Measurements from ENCODE around the gene L1TD1.
"Not testable (repeated sequence)": the region's sequence is repeated elsewhere in the genome, so short reads cannot be mapped to it uniquely, and the experiment has no call there.

The L1TD1 gene, protein sequence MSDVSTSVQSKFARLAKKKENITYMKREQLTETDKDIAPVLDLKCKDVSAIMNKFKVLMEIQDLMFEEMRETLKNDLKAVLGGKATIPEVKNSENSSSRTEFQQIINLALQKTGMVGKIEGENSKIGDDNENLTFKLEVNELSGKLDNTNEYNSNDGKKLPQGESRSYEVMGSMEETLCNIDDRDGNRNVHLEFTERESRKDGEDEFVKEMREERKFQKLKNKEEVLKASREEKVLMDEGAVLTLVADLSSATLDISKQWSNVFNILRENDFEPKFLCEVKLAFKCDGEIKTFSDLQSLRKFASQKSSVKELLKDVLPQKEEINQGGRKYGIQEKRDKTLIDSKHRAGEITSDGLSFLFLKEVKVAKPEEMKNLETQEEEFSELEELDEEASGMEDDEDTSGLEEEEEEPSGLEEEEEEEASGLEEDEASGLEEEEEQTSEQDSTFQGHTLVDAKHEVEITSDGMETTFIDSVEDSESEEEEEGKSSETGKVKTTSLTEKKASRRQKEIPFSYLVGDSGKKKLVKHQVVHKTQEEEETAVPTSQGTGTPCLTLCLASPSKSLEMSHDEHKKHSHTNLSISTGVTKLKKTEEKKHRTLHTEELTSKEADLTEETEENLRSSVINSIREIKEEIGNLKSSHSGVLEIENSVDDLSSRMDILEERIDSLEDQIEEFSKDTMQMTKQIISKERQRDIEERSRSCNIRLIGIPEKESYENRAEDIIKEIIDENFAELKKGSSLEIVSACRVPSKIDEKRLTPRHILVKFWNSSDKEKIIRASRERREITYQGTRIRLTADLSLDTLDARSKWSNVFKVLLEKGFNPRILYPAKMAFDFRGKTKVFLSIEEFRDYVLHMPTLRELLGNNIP

GRCh38 chr1:62194651-62195544 is at the start of gene L1TD1:
L1TD1 (plus strand) TSS chr1:62194849; CDS start chr1:62206629, 11,780 bp downstream.
- Histone ChIP-seq H3K27me3 (ENCODE audit: control insufficient read depth, insufficient read depth, low read length) (peaks cover 15% of the 10 kb centered on the region), H3K4me1 (ENCODE audit: control insufficient read depth, insufficient read depth, low read length) (no peaks in the 10 kb centered on the region), H3K9me3 (ENCODE audit: control insufficient read depth, low read length) (no peaks in the 10 kb centered on the region), H3K36me3 (ENCODE audit: control insufficient read depth, insufficient read depth, low read length) (no peaks in the 10 kb centered on the region), H3K4me3 (ENCODE audit: low read length) (no peak within 1 kb of the TSS), H3K9ac (ENCODE audit: low read length) (no peak within 1 kb of the TSS)

DNA sequence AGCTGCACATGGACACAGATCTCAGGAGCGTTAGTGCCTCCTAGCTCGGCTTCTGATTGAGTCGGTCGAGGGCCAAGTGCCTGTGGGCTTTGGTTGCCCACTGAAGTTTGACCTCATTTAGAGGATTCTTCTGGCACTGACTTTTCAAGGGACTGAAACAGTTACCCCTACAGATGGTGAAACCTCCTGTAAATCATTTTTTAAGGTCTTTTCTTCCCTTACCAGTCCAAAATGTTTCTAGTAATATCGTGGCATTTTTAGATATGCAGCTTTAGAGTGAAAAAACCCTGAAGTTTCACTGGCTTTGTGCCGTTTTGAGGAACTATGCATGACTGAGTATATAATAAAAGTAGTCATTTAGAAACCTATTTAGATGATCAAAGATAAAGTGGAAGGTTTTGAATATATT is 34.7 kb upstream of the L1TD1 start:
- Histone ChIP-seq H3K4me1 (ENCODE audit: control insufficient read depth, insufficient read depth, low read length) (no peaks in the 10 kb centered on the region), H3K9ac (ENCODE audit: low read length) (no peak overlapping the region), H3K27me3 (ENCODE audit: control insufficient read depth, insufficient read depth, low read length) (no peaks in the 10 kb centered on the region), H3K36me3 (ENCODE audit: control insufficient read depth, insufficient read depth, low read length) (peaks cover 4% of the 10 kb centered on the region), H3K9me3 (ENCODE audit: control insufficient read depth, low read length) (no peaks in the 10 kb centered on the region), H3K4me3 (ENCODE audit: low read length) (no peak overlapping the region)

- no peak overlapping the region for H3K9ac ChIP-seq (ENCODE audit: low read length)
- H3K4me1 ChIP-seq (ENCODE audit: control insufficient read depth, insufficient read depth, low read length) = no peaks in the 10 kb centered on the region
- H3K4me3 ChIP-seq (ENCODE audit: low read length) = no peak overlapping the region
- H3K36me3 ChIP-seq (ENCODE audit: control insufficient read depth, insufficient read depth, low read length) = peaks cover 4% of the 10 kb centered on the region
- H3K9me3 ChIP-seq (ENCODE audit: control insufficient read depth, low read length) = no peaks in the 10 kb centered on the region
- H3K27me3 ChIP-seq (ENCODE audit: control insufficient read depth, insufficient read depth, low read length) = no peaks in the 10 kb centered on the region
Observed at GRCh38 chr1:62161711-62162110, 32.9 kb upstream of the L1TD1 start.

DNA sequence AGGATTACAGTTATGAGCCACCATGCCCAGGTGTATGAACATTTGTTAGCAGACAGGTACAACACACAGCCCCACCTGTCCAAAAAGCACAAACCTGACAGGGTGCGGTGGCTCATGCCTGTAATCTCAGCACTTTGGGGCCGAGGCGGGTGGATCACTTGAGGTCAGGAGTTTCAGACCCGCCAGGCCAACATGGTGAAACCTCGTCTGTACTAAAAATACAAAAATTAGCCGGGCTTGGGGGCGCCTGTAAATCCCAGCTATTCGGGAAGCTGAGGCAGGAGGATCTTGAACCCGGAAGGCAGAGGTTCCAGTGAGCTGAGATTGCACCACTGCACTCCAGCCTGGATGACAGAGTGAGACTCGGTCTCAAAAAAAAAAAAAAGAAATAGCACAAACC is 24.3 kb upstream of the L1TD1 start:
- H3K27me3 ChIP-seq (ENCODE audit: control insufficient read depth, insufficient read depth, low read length); H3K4me1 ChIP-seq (ENCODE audit: control insufficient read depth, insufficient read depth, low read length); H3K9ac ChIP-seq (ENCODE audit: low read length); H3K9me3 ChIP-seq (ENCODE audit: control insufficient read depth, low read length); H3K4me3 ChIP-seq (ENCODE audit: low read length); H3K36me3 ChIP-seq (ENCODE audit: control insufficient read depth, insufficient read depth, low read length): not testable (repeated sequence)

DNA sequence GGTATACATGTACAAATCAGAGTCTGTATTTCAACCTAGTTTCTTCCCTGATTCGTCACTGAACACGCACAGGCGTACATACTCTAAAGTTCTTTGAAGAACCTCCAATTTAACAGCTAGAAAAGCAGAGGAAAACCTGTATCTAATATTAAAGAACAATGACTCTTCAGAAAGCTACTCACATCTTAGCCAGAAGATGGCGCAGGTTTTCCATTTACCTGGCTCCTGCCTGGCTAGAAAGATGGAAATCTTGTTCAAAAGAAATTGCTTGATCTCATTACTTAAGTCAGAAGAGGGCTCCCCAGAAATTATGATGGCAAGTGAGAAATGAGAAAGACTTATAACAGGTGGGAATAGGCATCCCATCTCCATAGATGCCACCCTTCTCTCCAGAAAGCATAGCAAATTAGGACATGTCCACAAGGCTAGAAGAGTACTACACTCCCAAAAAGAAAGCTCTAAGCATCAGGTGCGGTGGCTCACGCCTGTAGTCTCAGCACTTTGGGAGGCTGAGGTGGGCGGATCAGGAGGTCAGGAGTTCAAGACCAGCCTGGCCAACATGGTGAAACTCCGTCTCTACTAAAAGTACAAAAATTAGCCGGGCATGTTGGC is 19.0 kb upstream of the L1TD1 start:
- H3K36me3 ChIP-seq (ENCODE audit: control insufficient read depth, insufficient read depth, low read length) = no peaks in the 10 kb centered on the region
- no peak overlapping the region for H3K4me3 ChIP-seq (ENCODE audit: low read length)
- peaks cover 11% of the 10 kb centered on the region for H3K4me1 ChIP-seq (ENCODE audit: control insufficient read depth, insufficient read depth, low read length)
- no peaks in the 10 kb centered on the region for H3K27me3 ChIP-seq (ENCODE audit: control insufficient read depth, insufficient read depth, low read length)
- H3K9ac ChIP-seq (ENCODE audit: low read length) = no peak overlapping the region
- H3K9me3 ChIP-seq (ENCODE audit: control insufficient read depth, low read length) = no peaks in the 10 kb centered on the region

DNA sequence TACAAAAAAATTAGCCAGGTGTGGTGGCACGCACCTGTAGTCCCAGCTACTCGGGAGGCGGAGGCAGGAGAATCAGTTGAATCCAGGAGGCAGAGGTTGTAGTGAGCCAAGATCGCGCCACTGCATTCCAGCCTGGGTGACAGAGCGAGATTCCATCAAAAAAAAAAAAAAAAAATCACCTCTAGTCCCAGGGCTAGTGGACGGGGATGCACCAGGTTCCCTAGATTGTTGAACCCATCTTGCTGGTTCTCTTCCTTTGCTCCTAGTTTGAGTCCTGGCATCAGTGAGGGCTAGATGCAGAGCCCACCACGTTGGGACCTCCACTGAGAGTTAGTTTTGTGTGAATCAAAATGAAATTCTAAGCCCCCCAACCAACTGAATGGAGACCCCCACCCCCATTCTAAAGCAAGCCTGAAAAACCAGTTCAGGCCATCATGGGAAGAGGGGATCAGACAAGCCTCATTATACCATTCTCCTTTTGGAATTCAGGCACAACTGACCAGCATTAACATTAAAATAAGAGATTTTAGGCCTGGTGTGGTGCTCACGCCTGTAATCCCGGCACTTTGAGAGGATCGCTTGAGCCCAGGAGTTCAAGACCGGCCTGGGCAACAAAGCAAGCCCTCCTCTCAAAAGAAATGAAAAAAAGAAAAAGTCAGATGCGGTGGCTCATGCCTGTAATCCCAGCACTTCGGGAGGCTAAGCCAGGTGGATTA is 17.9 kb upstream of the L1TD1 start:
- Histone ChIP-seq H3K9ac (ENCODE audit: low read length) (no peak overlapping the region), H3K4me1 (ENCODE audit: control insufficient read depth, insufficient read depth, low read length) (peaks cover 7% of the 10 kb centered on the region), H3K27me3 (ENCODE audit: control insufficient read depth, insufficient read depth, low read length) (no peaks in the 10 kb centered on the region), H3K4me3 (ENCODE audit: low read length) (no peak overlapping the region), H3K9me3 (ENCODE audit: control insufficient read depth, low read length) (no peaks in the 10 kb centered on the region), H3K36me3 (ENCODE audit: control insufficient read depth, insufficient read depth, low read length) (no peaks in the 10 kb centered on the region)

GRCh38 chr1:62177621-62178020 is 17.0 kb upstream of the L1TD1 start:
- Histone ChIP-seq H3K36me3 (ENCODE audit: control insufficient read depth, insufficient read depth, low read length) (no peaks in the 10 kb centered on the region), H3K4me1 (ENCODE audit: control insufficient read depth, insufficient read depth, low read length) (peaks cover 7% of the 10 kb centered on the region), H3K4me3 (ENCODE audit: low read length) (no peak overlapping the region), H3K27me3 (ENCODE audit: control insufficient read depth, insufficient read depth, low read length) (no peaks in the 10 kb centered on the region), H3K9ac (ENCODE audit: low read length) (no peak overlapping the region), H3K9me3 (ENCODE audit: control insufficient read depth, low read length) (no peaks in the 10 kb centered on the region)

GRCh38 chr1:62178372-62178771 is 16.3 kb upstream of the L1TD1 start:
- Histone ChIP-seq H3K27me3 (ENCODE audit: control insufficient read depth, insufficient read depth, low read length) (no peaks in the 10 kb centered on the region), H3K9me3 (ENCODE audit: control insufficient read depth, low read length) (no peaks in the 10 kb centered on the region), H3K4me1 (ENCODE audit: control insufficient read depth, insufficient read depth, low read length) (peaks cover 7% of the 10 kb centered on the region), H3K36me3 (ENCODE audit: control insufficient read depth, insufficient read depth, low read length) (no peaks in the 10 kb centered on the region), H3K9ac (ENCODE audit: low read length) (no peak overlapping the region), H3K4me3 (ENCODE audit: low read length) (no peak overlapping the region)

DNA sequence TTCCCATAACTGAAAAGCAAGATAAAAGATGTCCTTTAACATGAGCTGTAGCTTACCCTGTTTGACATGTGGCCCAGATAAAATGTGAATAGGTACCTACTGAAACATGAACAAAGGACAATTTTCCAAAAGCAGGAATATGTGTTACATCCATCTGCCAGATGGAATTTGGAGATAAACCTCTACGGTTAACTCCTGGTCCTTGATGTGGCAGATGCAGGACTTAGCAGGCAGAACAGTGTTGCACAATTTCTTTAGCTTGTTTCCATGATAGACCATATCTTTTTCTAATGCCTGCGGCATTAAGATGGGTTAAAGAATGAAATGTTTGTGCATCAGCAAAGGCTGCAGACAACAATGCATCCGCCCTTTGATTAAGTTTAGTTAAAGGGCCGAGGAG is 14.6 kb upstream of the L1TD1 start:
- H3K4me3 ChIP-seq (ENCODE audit: low read length); H3K4me1 ChIP-seq (ENCODE audit: control insufficient read depth, insufficient read depth, low read length); H3K9me3 ChIP-seq (ENCODE audit: control insufficient read depth, low read length); H3K9ac ChIP-seq (ENCODE audit: low read length); H3K36me3 ChIP-seq (ENCODE audit: control insufficient read depth, insufficient read depth, low read length); H3K27me3 ChIP-seq (ENCODE audit: control insufficient read depth, insufficient read depth, low read length): not testable (repeated sequence)

GRCh38 chr1:62180639-62181038 is 14.0 kb upstream of the L1TD1 start:
- H3K9ac ChIP-seq (ENCODE audit: low read length) = no peak overlapping the region
- H3K36me3 ChIP-seq (ENCODE audit: control insufficient read depth, insufficient read depth, low read length) = no peaks in the 10 kb centered on the region
- peaks cover 7% of the 10 kb centered on the region for H3K4me1 ChIP-seq (ENCODE audit: control insufficient read depth, insufficient read depth, low read length)
- H3K9me3 ChIP-seq (ENCODE audit: control insufficient read depth, low read length) = no peaks in the 10 kb centered on the region
- H3K27me3 ChIP-seq (ENCODE audit: control insufficient read depth, insufficient read depth, low read length) = no peaks in the 10 kb centered on the region
- H3K4me3 ChIP-seq (ENCODE audit: low read length) = no peak overlapping the region

DNA sequence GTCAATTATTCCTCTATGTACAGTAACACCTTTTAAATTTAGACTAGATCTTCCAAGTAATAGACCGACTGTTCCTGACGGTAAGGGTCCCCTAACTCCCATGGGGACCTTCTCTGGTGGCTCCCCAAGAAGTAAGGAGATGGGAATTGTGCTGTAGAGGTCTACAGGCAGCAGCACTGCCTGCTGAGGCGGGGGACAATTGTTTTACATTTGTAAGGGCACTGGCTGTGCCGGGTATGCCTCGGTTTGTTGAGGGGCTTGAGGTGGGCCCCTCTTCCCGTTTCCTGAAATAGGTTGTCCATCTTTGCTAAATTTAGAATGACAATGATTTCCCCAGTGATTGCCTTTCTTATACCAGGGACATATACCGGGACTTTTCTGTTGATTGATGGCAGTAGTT is 13.1 kb upstream of the L1TD1 start:
- Histone ChIP-seq H3K4me3 (ENCODE audit: low read length) (no peak overlapping the region), H3K27me3 (ENCODE audit: control insufficient read depth, insufficient read depth, low read length) (no peaks in the 10 kb centered on the region), H3K9ac (ENCODE audit: low read length) (no peak overlapping the region), H3K36me3 (ENCODE audit: control insufficient read depth, insufficient read depth, low read length) (no peaks in the 10 kb centered on the region), H3K9me3 (ENCODE audit: control insufficient read depth, low read length) (no peaks in the 10 kb centered on the region), H3K4me1 (ENCODE audit: control insufficient read depth, insufficient read depth, low read length) (peaks cover 7% of the 10 kb centered on the region)
